MM.1S (cell line): Measurements from ENCODE around the gene SORCS2.

ENCODE experiments used
- DNase-seq: peaks from one replicate; pipeline ENCODE4 v3.0.0-alpha.2; 2015
- H2AFZ ChIP-seq: fragments of 300-600 bp; sonication (generic); 2 replicates; pipeline ENCODE4 v1.6.0; 2016; ENCODE audit warnings: antibody characterized with exemption, low read length
- H3F3A ChIP-seq: fragments of 300-600 bp; sonication (generic); 2 replicates; pipeline ENCODE4 v1.6.1; 2016; ENCODE audit warnings: mild to moderate bottlenecking, antibody characterized with exemption, low read length, moderate library complexity, mixed read lengths; ENCODE audit not compliant: insufficient read depth
- H3K27ac ChIP-seq: fragments of 300-600 bp; sonication (generic); 2 replicates; pipeline ENCODE4 v1.5.1; 2016; ENCODE audit warnings: mild to moderate bottlenecking, low read length
- H3K27me3 ChIP-seq: fragments of 300-600 bp; sonication (generic); replicated peaks from 2 replicates; pipeline ENCODE4 v1.6.0; 2016; ENCODE audit warnings: low read length; ENCODE audit not compliant: insufficient read depth
- H3K36me3 ChIP-seq: fragments of 300-600 bp; sonication (generic); replicated peaks from 2 replicates; pipeline ENCODE4 v1.6.1; 2016; ENCODE audit warnings: mild to moderate bottlenecking, low read length, mixed read lengths; ENCODE audit not compliant: insufficient read depth
- H3K4me1 ChIP-seq: fragments of 300-600 bp; sonication (generic); 2 replicates; pipeline ENCODE4 v1.6.1; 2016; ENCODE audit warnings: low read length, mixed read lengths
- H3K4me2 ChIP-seq: fragments of 300-600 bp; sonication (generic); 2 replicates; pipeline ENCODE4 v1.6.0; 2016; ENCODE audit warnings: low read depth, low read length
- H3K4me3 ChIP-seq: fragments of 300-600 bp; sonication (generic); 2 replicates; pipeline ENCODE4 v1.5.1; 2016; ENCODE audit warnings: low read length, mixed read lengths
- H3K79me2 ChIP-seq: fragments of 300-600 bp; sonication (generic); 2 replicates; pipeline ENCODE4 v1.6.1; 2016; ENCODE audit warnings: mixed run types, low read length, mixed read lengths
- H3K9ac ChIP-seq: fragments of 300-600 bp; sonication (generic); 2 replicates; pipeline ENCODE4 v1.6.1; 2016; ENCODE audit warnings: low read length, mixed read lengths
- H3K9me2 ChIP-seq: fragments of 300-600 bp; sonication (generic); replicated peaks from 2 replicates; pipeline ENCODE4 v1.6.1; 2016; ENCODE audit warnings: mild to moderate bottlenecking, low read length, mixed read lengths; ENCODE audit not compliant: insufficient read depth
- H3K9me3 ChIP-seq: fragments of 300-600 bp; sonication (generic); replicated peaks from 2 replicates; pipeline ENCODE4 v1.6.1; 2016; ENCODE audit warnings: mild to moderate bottlenecking, low read length, mixed read lengths; ENCODE audit not compliant: insufficient read depth
- H4K20me1 ChIP-seq: fragments of 300-600 bp; sonication (generic); 2 replicates; pipeline ENCODE4 v1.6.1; 2016; ENCODE audit warnings: mild to moderate bottlenecking, low read length, moderate library complexity, mixed read lengths; ENCODE audit not compliant: insufficient read depth
- EZH2 ChIP-seq: fragments of 300-600 bp; sonication (generic); optimal IDR thresholded peaks from 2 replicates; pipeline ENCODE3; 2017; ENCODE audit warnings: low read depth, mild to moderate bottlenecking, antibody characterized with exemption, low read length, mixed read lengths
- EZH2phosphoT487 ChIP-seq: fragments of 300-600 bp; sonication (generic); IDR thresholded peaks from 2 replicates; pipeline ENCODE4 v1.6.1; 2018; ENCODE audit warnings: antibody characterized with exemption, low read length
- TF ChIP-seq, protein P1 (sequence below): fragments of 300-600 bp; sonication (generic); IDR thresholded peaks from 2 replicates; pipeline ENCODE4 v1.5.1; 2016; ENCODE audit warnings: antibody characterized with exemption, low read length, mixed read lengths

SORCS2 gene

DNA sequence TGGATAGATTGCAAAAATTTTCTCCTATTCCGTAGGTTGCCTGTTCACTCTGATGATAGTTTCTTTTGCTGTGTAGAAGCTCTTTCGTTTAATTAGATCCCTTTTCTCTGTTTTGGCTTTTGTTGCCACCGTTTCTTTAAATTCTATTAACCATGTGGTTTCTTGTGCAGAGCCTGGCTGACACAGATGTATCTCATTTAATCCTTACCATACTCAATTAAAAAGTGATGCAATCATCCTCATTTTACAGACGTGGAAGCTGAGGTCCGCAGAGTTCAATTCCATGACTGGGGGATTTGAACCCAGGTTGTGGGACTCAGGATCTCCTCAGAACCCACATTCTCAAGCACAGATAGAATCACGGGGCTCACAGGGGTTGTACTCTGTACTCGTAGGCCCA lies 66.7 kb downstream of the SORCS2 start:
- Histone ChIP-seq H3F3A (no peaks in the 10 kb centered on the region), H3K27me3 (peaks cover 87% of the 10 kb centered on the region), H3K4me1 (no peaks in the 10 kb centered on the region), H3K79me2 (no peaks in the 10 kb centered on the region), H3K36me3 (no peaks in the 10 kb centered on the region), H3K9me3 (no peaks in the 10 kb centered on the region), H2AFZ (no peak overlapping the region), H3K4me2 (no peak overlapping the region), H3K27ac (no peak overlapping the region), H4K20me1 (no peaks in the 10 kb centered on the region; the same call in 1 of the 2 replicates), H3K4me3 (no peak overlapping the region), H3K9me2 (no peaks in the 10 kb centered on the region), H3K9ac (no peak overlapping the region)
- TF ChIP-seq EZH2 (no peak), EZH2phosphoT487 (no peak)
- TF ChIP-seq, protein P1, sequence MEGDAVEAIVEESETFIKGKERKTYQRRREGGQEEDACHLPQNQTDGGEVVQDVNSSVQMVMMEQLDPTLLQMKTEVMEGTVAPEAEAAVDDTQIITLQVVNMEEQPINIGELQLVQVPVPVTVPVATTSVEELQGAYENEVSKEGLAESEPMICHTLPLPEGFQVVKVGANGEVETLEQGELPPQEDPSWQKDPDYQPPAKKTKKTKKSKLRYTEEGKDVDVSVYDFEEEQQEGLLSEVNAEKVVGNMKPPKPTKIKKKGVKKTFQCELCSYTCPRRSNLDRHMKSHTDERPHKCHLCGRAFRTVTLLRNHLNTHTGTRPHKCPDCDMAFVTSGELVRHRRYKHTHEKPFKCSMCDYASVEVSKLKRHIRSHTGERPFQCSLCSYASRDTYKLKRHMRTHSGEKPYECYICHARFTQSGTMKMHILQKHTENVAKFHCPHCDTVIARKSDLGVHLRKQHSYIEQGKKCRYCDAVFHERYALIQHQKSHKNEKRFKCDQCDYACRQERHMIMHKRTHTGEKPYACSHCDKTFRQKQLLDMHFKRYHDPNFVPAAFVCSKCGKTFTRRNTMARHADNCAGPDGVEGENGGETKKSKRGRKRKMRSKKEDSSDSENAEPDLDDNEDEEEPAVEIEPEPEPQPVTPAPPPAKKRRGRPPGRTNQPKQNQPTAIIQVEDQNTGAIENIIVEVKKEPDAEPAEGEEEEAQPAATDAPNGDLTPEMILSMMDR = no peak
- DNase-seq = no peak

DNA sequence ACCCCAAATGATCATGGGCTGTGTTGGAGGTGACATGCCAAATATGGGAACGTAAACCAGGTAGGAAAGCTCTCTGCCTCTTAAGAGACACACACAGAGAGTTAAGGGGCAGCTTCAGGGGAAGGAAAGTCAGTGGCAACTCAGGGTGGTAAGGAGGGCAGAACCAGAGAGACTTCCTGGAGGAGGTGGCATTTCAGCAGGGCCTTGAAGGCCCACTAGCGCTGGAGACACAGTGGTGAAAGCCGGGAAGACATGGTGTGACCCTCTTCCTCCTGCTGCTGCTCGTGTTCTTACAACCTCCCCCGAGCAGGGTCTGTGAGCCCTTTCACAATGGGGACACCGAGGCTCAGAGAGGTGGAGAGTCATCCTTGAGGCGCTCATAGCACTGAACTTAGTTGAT lies 68.2 kb downstream of the SORCS2 start:
- no peaks in the 10 kb centered on the region for H3K9me2 ChIP-seq
- H3K27me3 ChIP-seq = peaks cover 85% of the 10 kb centered on the region
- no peaks in the 10 kb centered on the region for H3K9me3 ChIP-seq

DNA sequence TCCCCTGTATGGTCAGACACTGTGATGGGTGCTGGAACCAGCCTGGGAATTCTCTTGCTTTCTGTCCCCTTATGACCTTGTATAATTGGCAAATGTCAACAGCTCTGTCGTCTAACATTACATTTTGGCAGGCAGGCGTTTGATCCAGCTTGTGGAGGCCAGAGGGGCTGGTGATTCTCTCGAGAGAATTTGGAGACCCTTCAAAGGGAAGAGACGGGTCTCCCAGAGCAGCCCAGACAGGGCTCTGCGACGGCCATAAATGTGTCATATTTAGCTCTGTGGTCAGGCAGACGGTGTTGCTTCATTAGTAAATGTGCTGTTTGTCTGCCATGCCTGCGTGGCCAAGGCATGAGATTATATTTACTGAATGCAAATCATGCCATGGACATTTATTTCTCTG lies 68.7 kb downstream of the SORCS2 start:
- Histone ChIP-seq H3K9me2 (no peaks in the 10 kb centered on the region), H3F3A (no peaks in the 10 kb centered on the region), H3K36me3 (no peaks in the 10 kb centered on the region), H3K79me2 (no peaks in the 10 kb centered on the region), H3K4me1 (no peaks in the 10 kb centered on the region), H4K20me1 (no peaks in the 10 kb centered on the region; the same call in 1 of the 2 replicates), H3K27me3 (peaks cover 85% of the 10 kb centered on the region), H3K9me3 (no peaks in the 10 kb centered on the region), H3K4me3 (no peak overlapping the region), H3K9ac (no peak overlapping the region), H3K4me2 (no peak overlapping the region), H3K27ac (no peak overlapping the region), H2AFZ (no peak overlapping the region)
- TF ChIP-seq EZH2 (no peak), EZH2phosphoT487 (no peak)
- TF ChIP-seq, protein P1 = no peak
- DNase-seq = no peak

More for the DNA sequence above, 68.2 kb downstream of the SORCS2 start:
- DNase-seq = no peak
- Histone ChIP-seq H3K4me1 (no peaks in the 10 kb centered on the region), H3K9ac (no peak overlapping the region), H3K4me2 (no peak overlapping the region), H3K27ac (no peak overlapping the region), H4K20me1 (no peaks in the 10 kb centered on the region; the same call in 1 of the 2 replicates), H3K79me2 (no peaks in the 10 kb centered on the region), H3F3A (no peaks in the 10 kb centered on the region), H3K4me3 (no peak overlapping the region), H3K36me3 (no peaks in the 10 kb centered on the region), H2AFZ (no peak overlapping the region)
- TF ChIP-seq, protein P1 = no peak
- TF ChIP-seq EZH2phosphoT487 = no peak
- TF ChIP-seq EZH2 = no peak
